GM06990 (cell line): Measurements from ENCODE around the gene RSAD1.
"Not testable (repeated sequence)": the region's sequence is repeated elsewhere in the genome, so short reads cannot be mapped to it uniquely, and the experiment has no call there.

Source experiments
- DNase-seq: peaks from one replicate; pipeline ENCODE4 v3.0.0-alpha.2; 2011; ENCODE audit not compliant: insufficient read length; ENCODE audit errors: extremely low read depth
- H3K27me3 ChIP-seq: replicated peaks from 2 replicates; pipeline ENCODE4 v1.6.0; 2011; ENCODE audit warnings: low read length; ENCODE audit not compliant: control insufficient read depth, insufficient read depth
- H3K36me3 ChIP-seq: 2 replicates; pipeline ENCODE4 v1.5.1; 2011; ENCODE audit warnings: low read length; ENCODE audit not compliant: control insufficient read depth, insufficient read depth
- H3K4me3 ChIP-seq: replicated peaks from 2 replicates; pipeline ENCODE4 v1.5.1; 2011; ENCODE audit warnings: low read depth, mild to moderate bottlenecking, control low read depth, low read length
- CTCF ChIP-seq: IDR thresholded peaks from 2 replicates; pipeline ENCODE4 v1.5.1; 2011; ENCODE audit warnings: low read length, control low read depth, mild to moderate bottlenecking, inconsistent platforms; ENCODE audit not compliant: insufficient read depth, poor library complexity, severe bottlenecking

The RSAD1 gene

GRCh38 chr17:50472286-50472685 lies 6.4 kb upstream of the RSAD1 start:
- Histone ChIP-seq H3K4me3 (no peak overlapping the region), H3K36me3 (no peaks in the 10 kb centered on the region), H3K27me3 (no peaks in the 10 kb centered on the region)
- no peak for TF ChIP-seq CTCF
- DNase-seq, result no peak

- not testable (repeated sequence) for H3K36me3 ChIP-seq, H3K4me3 ChIP-seq, DNase-seq, H3K27me3 ChIP-seq
These were observed 5.9 kb upstream of the RSAD1 start for GRCh38 chr17:50472761-50473161.

GRCh38 chr17:50473901-50474300 lies 4.8 kb upstream of the RSAD1 start:
- TF ChIP-seq CTCF, result no peak
- no peaks in the 10 kb centered on the region for H3K27me3 ChIP-seq
- no peaks in the 10 kb centered on the region for H3K36me3 ChIP-seq
- no peak for DNase-seq
- H3K4me3 ChIP-seq, result no peak overlapping the region

- TF ChIP-seq CTCF, result no peak
- Histone ChIP-seq H3K36me3 (no peaks in the 10 kb centered on the region), H3K4me3 (no peak overlapping the region), H3K27me3 (no peaks in the 10 kb centered on the region)
- DNase-seq, result no peak
These were observed 4.1 kb upstream of the RSAD1 start for GRCh38 chr17:50474523-50474922.

GRCh38 chr17:50475362-50475761 lies 3.3 kb upstream of the RSAD1 start:
- no peak for DNase-seq
- no peaks in the 10 kb centered on the region for H3K36me3 ChIP-seq
- H3K4me3 ChIP-seq, result no peak overlapping the region
- TF ChIP-seq CTCF, result no peak
- H3K27me3 ChIP-seq, result no peaks in the 10 kb centered on the region

GRCh38 chr17:50475775-50476544 lies 2.7 kb upstream of the RSAD1 start:
- H3K27me3 ChIP-seq, H3K4me3 ChIP-seq, H3K36me3 ChIP-seq, DNase-seq: not testable (repeated sequence)
